KBM-7 (cell line): ENCODE results near the gene ANXA4.
"Not testable (repeated sequence)": the region's sequence is repeated elsewhere in the genome, so short reads cannot be mapped to it uniquely, and the experiment has no call there.

Source experiments
- DNase-seq: peaks from one replicate; pipeline ENCODE4 v3.0.0-alpha.2; 2015
- in situ Hi-C: fragments of 300-500 bp; cut with MboI; formaldehyde crosslinking; loops from 2 replicates; pipeline ENCODE4 v1.14.3; 2020; ENCODE audit warnings: low sequenced_read_pairs, low pct_unique_long_range_greater_than_20kb, mixed read lengths

The ANXA4 gene

DNA sequence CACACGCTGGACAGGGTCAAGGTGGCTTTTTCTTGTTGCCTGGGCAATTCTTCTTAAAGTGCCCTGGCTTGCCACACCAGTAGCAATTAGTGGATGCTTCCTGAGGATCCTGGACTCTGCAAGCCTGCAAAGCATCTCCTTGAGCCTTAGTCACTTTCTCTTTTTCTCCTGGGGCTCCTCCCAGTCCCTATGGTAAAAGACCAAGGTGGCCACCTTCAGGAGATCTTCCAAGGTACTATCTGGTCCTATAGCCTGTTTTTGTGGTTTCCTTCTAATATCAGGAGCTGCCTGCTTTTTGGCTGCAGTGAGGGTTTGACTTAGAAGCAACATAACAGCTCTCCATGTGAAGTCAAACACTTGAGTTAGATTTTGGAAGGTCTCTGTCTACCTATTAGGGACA, 54.2 kb downstream of the ANXA4 start:
- DNase-seq, result no peak
- in situ Hi-C loops, result no loop called here

DNA sequence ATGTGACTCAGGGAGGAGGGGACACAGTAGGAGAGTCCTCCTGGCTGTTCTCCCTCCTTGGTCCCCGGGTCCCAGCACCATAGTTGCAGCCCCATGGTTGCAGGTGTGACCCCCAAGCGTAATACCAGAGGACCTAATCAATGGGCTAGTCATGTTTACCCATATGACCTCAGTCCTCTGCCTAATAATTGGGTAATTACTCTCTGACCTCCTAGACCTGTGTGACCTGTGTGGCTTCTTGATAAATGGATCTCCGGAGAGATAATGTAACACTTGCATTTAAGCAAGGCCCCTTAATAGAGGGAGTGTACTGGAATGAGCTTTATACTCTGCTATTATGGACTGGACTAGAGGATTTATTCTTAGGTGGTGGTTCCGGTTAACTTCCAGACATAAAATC, 55.3 kb downstream of the ANXA4 start:
- in situ Hi-C loops, result no loop called here

DNA sequence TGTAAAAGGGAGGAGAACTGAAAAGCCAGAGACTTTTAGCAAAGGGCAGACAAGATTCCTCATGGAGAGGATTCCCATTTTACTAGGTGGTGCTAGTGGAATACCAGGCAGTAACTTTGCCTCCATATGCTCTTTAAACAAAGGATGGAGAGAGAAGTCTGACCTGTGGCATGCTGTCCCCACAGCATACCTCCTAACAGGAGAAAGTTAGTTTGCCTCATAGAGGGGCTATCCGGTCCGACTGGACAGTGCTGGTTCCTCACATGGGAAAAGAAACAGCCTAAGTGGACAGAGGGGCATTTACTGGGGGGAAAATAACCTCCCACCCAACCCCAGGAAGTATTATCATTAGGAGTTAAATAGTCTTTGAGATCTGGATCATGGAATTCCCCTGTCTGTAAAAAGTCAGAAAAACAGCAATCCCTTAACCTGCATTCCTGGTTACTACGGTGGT, 55.9 kb downstream of the ANXA4 start:
- in situ Hi-C loops, result no loop called here
- DNase-seq, result no peak

More for the DNA sequence above, 55.3 kb downstream of the ANXA4 start:
- DNase-seq, result no peak

- DNase-seq, result no peak
- in situ Hi-C loops, result no loop called here
Observed at GRCh38 chr2:69798290-69798908, 56.5 kb downstream of the ANXA4 start.

DNA sequence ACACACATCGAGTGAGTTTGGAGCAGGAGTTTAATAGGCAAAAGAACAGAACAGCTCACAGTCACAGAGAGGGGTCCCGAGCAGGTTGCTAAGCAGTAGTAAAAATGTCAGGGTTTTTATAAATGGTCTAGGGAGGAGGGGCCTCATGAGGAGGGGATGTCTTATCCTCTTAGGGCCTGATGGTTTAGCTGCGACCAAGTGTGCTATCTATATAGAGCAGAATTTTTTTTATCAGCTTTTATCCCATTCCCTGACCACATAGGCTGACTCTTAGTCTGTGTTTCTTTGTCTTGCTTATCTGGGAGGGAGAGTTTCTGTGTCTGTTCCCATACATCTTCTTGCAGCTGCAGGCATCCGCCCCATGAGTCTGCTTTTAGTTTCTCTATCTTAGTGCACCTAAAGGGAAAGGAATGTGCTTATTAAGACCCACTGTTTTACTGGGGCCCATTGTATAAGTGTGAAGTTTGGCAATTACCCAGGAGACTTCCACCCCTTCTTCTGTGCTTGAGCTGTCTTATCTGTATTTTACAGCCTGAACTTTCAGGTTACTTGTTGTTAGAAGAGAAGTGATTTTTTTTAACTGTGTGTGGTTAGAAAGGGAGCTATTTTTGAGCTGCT, 57.1 kb downstream of the ANXA4 start:
- in situ Hi-C loops, result no loop called here
- peak; percentile 37 for DNase-seq

GRCh38 chr2:69801745-69802290, 59.9 kb downstream of the ANXA4 start:
- in situ Hi-C loops, result no loop called here
- DNase-seq, result no peak

- DNase-seq, in situ Hi-C loops: not testable (repeated sequence)
Observed at GRCh38 chr2:69802781-69803367, 60.9 kb downstream of the ANXA4 start.

- DNase-seq, result peak; percentile 53
- in situ Hi-C loops, result no loop called here
Observed at GRCh38 chr2:69804416-69804815, 62.5 kb downstream of the ANXA4 start.

DNA sequence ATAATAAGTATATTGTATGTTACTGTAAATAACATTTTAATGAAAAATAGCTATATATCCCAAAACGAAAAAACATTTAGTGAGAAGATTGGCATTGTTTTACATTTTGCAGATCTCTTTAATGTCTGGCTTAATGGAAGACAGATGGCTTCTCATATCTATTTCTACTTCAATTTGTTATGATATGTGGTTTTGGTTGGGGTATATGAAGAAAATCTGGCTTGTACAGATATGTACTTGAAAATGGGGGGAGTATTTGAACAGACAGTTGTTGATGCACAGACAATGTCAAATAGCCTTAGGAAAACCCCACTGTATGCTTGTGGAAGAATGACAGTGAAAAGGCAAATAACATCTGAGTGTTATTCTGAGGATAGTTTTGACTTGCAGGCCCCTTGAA, 64.0 kb downstream of the ANXA4 start:
- in situ Hi-C loops, result no loop called here
- no peak for DNase-seq

DNA sequence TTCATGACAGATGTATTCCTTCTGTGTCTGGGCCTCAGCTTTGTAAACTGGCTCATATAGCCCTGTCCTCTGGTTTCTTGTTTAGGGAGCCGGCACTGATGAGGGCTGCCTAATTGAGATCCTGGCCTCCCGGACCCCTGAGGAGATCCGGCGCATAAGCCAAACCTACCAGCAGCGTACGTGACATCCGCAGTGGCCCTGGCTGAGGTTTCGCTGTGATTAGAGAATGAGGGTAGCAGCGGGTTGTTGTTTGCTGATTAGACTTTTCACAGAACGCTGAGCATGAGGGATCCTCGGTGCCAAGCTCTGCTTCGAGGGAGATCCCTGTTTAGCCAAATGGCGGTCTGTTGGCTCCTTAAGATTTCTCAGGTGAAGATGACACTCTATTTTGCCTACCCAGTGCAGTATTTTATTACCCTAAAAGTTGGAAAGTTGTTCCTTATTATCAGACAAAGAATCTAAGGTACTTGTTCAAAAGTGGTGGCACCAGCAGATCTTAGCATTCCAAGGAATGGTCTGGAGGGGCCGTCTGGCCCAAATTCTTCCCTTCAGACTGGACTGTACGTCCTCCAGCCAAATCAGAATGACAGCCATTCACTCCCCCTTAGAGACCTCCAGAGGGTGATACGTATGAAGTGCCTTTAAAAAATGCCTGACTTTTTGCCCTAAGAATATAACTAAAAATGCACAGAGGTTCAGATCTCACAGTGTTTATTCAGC, 66.0 kb downstream of the ANXA4 start:
- in situ Hi-C loops, result no loop called here
- DNase-seq, result no peak

DNA sequence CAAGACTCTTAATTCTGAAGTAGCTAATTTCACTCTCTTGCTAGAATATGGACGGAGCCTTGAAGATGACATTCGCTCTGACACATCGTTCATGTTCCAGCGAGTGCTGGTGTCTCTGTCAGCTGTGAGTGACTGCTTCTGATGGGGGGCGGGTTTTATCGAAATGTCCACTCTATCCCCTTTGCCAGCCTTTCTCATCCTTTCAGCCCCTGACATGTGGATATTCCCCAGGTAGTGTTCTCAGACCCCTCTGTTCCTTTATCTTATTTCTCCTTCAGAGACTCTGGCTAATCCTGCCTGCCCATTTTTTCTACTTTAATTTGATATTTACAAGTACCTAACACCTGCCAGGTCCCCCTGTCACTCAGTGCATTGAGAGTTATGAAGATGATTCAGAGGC, 68.6 kb downstream of the ANXA4 start:
- no peak for DNase-seq
- in situ Hi-C loops, result no loop called here

DNA sequence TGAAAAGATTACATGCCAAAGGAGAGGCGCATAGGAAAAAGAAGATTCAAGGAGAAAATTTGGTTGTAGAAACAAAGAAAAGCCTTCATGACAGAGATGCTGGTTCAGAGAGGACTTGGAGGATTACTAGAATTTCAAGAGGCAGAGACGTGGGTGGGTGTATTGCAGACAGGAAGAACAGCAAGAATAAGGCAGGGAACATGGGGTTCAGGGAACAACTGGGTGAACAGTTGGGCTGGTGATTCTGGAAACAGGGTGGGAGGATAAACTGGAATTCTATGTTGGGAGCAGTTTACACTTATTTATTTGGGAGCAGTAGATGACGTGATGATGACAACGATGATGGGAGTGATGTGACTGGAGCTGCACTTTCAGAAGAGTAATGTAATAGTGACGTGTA, 69.1 kb downstream of the ANXA4 start:
- DNase-seq, result no peak

DNA sequence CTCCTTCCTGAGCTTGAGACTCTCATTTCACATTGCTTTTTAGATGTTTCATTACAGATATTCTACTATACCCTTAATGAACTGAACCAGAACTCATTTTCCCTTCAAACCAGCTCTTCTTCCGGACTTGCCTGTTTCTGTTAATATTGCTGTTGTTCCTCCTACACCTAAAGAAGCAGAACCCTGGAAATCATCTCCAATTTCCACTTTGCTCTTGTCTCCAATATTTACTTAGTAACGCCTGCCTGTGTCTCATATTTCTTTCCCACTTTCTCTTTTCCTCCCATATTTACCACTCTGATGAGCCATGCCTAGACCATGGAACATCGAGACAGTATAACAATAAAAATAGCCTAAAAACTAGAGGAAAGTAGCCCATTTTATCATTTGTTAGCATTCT, 69.7 kb downstream of the ANXA4 start:
- in situ Hi-C loops, result no loop called here
- no peak for DNase-seq

More for the DNA sequence above, 69.1 kb downstream of the ANXA4 start:
- in situ Hi-C loops, result no loop called here

DNA sequence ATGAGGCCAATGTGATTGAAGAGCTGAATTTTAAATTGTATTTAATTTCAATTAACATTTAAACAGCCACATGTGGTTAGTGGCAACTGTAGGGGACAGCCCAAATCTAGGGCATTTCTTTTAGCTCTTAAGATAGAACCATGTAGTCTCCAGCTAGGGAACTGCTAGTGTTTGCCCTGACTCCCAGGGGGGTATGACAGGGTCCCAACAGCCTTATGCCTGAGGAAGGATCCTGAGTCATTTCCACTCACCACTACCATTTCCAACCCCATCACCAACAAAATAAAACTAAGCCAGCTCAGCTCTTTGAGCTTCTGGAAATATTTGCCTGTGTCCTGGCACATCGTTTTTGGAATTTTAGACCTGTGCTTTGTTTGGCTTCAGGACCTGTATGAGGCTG, 73.8 kb downstream of the ANXA4 start:
- DNase-seq, result no peak
- in situ Hi-C loops, result no loop called here

GRCh38 chr2:69816923-69817542, 75.1 kb downstream of the ANXA4 start:
- DNase-seq, result peak; percentile 89
- in situ Hi-C loops, result no loop called here

DNA sequence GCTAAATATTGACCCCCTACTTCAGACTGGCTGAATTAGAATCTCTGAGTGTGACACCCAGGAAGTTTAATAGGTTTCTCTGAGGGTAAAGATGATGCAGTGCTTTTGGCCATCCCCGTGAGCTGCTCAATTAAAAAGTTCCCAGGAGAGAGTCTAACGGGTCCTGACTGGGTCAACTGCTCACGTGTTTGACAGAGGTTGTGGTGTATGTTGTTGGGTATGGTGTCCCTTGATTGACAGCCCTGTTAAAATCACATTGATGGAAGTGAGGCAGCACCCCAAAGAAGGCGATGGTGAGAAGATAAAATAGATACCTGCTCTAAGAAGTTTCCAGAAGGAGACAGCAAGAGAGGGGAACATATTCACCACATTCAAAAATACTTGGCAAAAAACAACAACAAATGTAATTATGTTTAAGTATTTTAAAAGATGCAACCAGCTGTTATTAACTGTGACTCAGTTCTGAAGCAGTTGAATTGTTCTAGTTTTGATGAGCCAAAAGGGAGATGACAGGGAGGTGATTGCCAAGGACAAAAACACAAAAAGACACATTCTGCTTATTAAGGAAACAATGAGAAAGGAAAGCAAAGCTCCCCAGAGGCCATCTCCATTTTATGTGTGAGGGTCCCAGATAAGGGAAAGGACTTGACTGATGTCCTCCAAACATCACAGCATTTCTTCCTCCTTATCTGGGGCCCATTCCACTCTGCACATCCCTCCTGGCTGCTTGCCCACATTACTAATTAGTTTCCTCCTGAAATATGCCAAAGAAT, 76.0 kb downstream of the ANXA4 start:
- DNase-seq, result no peak
- in situ Hi-C loops, result no loop called here

DNA sequence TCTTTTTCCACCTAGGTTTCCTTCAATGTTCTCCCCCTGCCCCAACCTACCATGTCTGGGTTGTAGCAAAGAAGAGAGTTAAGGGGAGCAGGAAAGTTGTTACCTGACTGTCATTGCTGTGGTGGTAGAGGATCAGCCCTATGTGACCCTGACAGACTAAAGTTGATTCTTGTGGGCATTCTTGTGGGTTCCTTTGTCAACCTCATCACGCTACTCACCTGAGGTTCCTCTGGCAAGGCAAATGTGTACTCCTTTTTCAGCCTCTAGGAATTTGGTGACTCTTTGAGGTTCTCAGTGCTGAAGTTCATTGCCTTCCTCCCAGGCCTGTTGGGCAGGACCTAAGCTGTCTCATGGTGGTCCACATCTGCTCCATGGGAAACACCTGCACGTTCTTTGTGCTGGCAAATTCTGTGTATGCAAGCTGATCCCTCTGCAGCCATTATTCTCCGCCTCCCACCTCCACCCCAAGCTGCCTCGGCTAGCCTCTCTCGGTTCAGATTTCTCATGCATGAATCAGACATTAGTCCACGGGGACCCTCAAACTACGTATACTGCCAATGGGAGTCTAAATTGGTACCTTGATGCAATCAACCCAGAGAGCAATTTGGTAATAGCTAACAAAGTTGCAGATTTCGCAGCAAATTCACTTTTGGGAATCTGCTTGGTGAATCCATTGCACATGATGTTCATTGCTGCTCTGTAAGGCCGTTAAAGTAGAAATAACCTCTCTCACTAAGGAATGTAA, 86.0 kb downstream of the ANXA4 start:
- DNase-seq, result no peak
- in situ Hi-C loops, result no loop called here

DNA sequence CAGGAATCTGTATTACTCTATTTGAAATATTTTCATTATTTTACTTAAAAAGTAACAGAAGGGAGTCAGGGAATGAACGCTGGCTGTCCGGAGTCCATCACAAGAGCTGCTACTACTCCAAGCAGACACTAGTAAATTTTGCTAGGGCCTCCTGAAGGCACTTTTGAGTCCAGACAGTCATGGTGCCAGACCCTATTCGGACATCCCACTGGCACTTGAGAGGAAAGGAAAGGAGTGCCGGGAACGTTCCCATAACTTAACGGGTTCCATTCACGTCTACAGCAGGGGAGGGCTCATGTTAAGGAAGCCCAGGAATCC, 87.0 kb downstream of the ANXA4 start:
- no peak for DNase-seq
- in situ Hi-C loops, result no loop called here
